Gastroesophageal sphincter (tissue), 3 donors: ENCODE measurements around the gene MTFR1L.

Source experiments
- CTCF ChIP-seq, 4 experiments: fragments of 200-600 bp in 2 of 4; fragments of 450-650 bp in 2 of 4; sonication (generic) in 1 of 4; IDR thresholded peaks; one replicate each; pipeline ENCODE4 v1.5.1; 2017 to 2019; ENCODE audit warnings: antibody characterized with exemption in 4 of 4, mild to moderate bottlenecking in 2 of 4, moderate library complexity in 2 of 4
- EP300 ChIP-seq: sonication (generic); formaldehyde crosslinking; IDR thresholded peaks from one replicate; pipeline ENCODE4 v1.6.1; 2017; ENCODE audit warnings: antibody characterized with exemption, mild to moderate bottlenecking
- POLR2A ChIP-seq, 2 donors: fragments of 450-650 bp; IDR thresholded peaks; one replicate each; pipeline ENCODE4 v1.6.1; 2017; ENCODE audit warnings: antibody characterized with exemption in 2 of 2, mild to moderate bottlenecking in 2 of 2, moderate library complexity in 1 of 2
- POLR2AphosphoS5 ChIP-seq: sonication (generic); formaldehyde crosslinking; IDR thresholded peaks from one replicate; pipeline ENCODE4 v1.6.1; 2017; ENCODE audit warnings: antibody characterized with exemption

- TF ChIP-seq EP300 (no peak), CTCF (IDR thresholded peaks at IDR 0.05) (no peak), POLR2A (IDR thresholded peaks at IDR 0.05) (no peak), POLR2AphosphoS5 (no peak)
These were observed 28.8 kb downstream of the MTFR1L start for GRCh38 chr1:25848531-25848930.
